HG02870 (cell line): ENCODE results near the gene SMIM38.

Experiments used
- ATAC-seq: cut with Tn5 transposase; IDR thresholded peaks from one replicate; pipeline ENCODE4 v1.9.1; 2021; ENCODE audit warnings: mild to moderate bottlenecking, moderate library complexity; ENCODE audit not compliant: unreplicated experiment

SMIM38 gene

GRCh38 chr11:69155302-69156234, at the start of gene SMIM38:
Gene SMIM38, plus strand, starts transcription at chr11:69155935. Its CDS starts 1,912 bp downstream, at chr11:69157847.
- no peak for ATAC-seq

DNA sequence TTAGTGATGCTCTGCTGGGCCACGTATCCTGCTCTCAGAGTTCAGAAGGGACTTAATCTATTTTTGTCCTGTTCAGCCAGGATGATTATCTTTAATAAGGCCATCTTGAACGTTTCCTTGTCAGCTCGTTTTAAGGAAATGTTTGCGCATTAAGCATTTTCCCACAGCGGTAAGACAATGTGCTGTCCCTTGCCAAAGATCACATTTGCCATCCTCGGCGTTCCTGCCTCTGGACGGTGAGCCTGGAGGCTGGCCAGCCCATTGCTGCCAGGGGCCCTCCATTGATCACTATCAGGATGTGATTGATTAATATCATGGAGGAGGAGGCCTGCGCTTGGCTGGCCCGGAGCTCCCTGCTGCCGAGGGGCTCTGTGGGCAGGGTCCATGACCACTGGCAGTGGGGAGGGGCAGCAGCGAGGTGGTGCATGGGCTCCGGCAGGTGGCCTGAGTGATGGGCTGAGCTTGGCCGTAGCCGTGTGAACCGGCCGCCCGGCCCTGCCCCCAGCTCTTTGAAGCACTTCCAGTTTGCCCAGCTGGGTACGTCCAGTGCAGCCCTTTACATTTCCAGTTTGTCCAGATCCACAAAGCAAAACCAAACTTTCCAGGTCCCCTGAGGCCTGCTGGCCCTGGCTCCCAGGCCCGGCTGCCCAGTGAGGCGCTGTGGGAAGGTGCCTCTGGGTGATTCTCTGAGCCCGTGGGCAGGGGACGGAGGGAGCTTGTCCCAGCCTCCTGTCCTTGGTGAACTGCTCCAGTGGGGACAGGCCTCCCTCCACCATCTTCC, 49.5 kb upstream of the SMIM38 start:
- ATAC-seq = no peak

- ATAC-seq = no peak
Measured at GRCh38 chr11:69107413-69107812, 48.3 kb upstream of the SMIM38 start.

DNA sequence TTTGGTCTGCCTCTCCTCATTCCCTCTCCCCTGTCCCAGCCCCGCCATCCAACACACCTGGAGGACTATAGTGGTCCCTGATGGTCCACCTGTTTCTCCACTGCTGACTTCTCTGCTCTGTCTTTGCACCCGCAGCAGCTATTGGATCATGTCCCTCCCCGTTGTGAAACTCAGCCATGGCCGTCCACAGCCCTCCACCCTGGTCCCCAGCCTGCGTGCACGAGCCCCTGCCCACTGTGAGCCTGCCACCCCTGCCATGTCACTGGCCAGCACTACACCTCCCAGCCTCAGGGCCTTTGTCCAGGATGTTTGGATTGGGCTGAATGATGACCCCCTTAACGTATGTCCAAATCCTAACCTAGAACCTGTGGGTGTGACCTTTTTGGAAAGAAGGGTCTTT, 47.7 kb upstream of the SMIM38 start:
- no peak for ATAC-seq

GRCh38 chr11:69108559-69108958, 47.2 kb upstream of the SMIM38 start:
- no peak for ATAC-seq

- ATAC-seq = no peak
Measured at GRCh38 chr11:69109101-69109500, 46.6 kb upstream of the SMIM38 start.

DNA sequence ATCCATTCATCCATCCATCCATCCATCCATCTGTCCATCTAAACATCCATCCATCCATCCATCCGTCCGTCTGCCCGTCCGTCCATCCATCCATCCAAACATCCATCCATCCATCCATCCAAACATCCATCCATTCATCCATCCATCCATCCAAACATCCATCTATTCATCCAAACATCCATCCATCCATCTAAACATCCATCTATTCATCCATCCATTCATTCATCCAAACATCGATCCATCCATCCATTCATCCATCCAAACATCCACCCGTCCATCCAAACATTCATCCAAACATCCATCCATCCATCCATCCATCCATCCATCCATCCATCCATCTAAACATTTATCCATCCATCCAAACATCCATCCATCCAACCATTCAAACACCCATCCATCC, 45.3 kb upstream of the SMIM38 start:
- ATAC-seq = no peak

- ATAC-seq = no peak
Measured at GRCh38 chr11:69111624-69112542, 43.9 kb upstream of the SMIM38 start.

DNA sequence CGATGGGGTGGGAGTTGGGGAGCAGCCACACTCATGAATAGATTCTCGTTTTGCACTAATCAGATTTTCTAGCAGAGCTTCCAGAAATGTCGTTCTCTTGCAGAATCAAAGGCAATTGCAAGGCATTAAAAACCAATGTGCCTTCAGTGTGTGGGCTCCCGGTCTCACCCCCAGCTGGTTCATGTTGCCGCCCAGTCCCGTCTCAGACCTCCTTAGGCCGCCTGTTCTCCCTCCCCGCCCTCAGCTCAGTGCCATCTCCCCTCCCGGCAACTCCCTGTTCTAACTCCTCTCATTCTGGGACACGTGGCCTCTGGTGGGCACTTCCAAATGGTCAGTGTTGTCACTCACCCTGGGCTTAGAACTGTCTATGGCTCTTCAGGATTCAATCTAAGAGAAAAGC, 42.5 kb upstream of the SMIM38 start:
- ATAC-seq = no peak

- no peak for ATAC-seq
Measured at GRCh38 chr11:69113646-69114340, 41.9 kb upstream of the SMIM38 start.

GRCh38 chr11:69114362-69114761, 41.4 kb upstream of the SMIM38 start:
- no peak for ATAC-seq

GRCh38 chr11:69114811-69115523, 40.8 kb upstream of the SMIM38 start:
- ATAC-seq = no peak

DNA sequence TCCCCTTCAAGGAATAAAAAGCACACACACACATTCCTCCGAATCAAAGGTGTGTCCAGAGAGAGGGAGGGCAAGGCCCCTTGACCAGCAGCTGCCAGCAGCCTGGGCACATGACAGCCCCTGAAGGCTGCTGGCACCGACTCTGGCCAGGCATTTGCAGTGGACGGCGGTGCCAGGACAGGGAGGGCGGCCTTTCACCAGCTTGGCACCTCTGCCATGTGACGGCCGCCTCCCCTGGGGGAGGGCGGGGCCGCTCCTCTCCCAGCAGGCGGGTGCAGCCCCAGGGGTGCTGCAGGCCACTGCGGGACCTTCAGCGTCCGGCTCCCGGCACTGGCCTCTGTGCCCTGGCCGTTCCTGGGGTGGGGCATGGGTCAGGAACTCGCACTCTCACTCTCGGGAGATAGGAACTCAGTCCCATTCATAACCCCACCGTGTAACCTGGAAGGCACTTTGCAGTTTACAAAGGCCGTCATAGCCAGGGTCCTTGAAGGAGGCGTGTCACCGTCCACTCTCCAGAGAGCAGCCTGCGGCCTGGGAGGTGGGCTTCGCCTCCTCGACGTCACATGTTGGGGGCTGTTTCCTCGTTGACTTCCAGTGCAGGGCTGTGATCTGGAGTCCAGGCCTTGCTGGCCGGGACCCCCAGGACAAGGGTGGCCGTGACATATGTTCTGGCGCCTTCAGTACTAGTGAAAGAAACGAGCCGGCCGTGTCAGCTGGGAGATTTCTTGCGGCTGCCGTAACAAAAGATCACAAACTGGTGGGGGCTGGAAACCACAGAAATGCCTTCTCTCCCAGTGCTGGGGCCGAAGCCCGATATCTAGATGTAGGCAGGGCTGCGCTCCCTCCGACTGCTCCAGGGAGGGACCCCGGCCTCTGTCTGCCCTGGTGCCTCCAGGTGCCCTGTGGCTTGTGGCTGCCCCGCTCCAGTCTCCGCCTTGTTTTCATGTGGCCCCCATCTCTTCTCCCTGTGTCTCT, 39.9 kb upstream of the SMIM38 start:
- ATAC-seq = no peak

DNA sequence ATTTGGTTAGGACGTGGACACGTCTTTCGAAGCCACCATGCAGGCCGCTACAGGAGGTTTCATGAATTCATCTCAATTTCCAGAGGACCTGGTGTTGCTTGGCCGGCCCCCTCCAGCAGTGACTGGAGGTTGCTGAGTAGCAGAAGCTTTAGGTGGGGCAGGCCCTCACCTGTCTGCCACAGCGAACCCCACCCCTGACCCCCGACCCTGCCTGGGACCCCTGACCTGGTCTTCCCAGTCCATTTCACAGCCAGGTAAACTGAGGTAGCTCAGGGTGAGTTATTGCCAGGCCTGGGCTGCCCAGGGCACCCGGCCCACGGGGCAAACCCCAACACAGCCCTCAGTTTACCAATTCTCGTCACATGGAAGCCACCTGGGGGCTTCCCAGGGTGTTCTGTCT, 39.1 kb upstream of the SMIM38 start:
- no peak for ATAC-seq

- no peak for ATAC-seq
Measured at GRCh38 chr11:69119190-69119589, 36.5 kb upstream of the SMIM38 start.

- ATAC-seq = no peak
Measured at GRCh38 chr11:69120096-69120875, 35.4 kb upstream of the SMIM38 start.

- ATAC-seq = no peak
Measured at GRCh38 chr11:69121021-69121420, 34.7 kb upstream of the SMIM38 start.
